Measurements from ENCODE around the gene UNC119B.

UNC119B gene

DNA sequence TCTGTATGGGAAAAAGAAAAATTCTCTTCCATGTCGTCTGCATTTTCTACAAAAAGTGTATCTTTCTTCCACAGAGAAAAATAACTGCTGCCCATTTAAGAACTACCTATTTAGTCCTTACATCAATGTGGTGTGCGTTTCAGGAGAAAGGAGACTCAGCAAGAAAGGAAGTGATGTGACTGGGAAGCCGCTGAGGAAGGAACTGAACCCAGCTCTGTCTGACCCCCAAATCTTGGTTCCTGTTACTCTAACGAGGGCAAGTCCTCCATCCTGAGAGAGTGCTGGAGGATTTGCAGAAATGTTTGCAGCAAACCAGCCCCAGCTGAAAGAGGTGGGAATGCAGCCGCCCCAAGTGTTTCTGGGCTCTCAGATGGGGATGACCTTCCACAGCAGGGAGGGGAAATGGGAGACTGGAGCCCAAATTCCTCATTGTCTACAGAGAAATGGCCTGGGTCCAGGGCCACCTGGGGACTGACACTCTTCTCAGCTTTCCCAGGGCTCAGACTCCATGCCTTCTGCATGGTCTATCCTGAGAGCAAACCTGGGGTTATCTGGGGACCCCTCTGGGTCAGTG lies 30.0 kb upstream of the UNC119B start:
- TF ChIP-seq, protein P1, sequence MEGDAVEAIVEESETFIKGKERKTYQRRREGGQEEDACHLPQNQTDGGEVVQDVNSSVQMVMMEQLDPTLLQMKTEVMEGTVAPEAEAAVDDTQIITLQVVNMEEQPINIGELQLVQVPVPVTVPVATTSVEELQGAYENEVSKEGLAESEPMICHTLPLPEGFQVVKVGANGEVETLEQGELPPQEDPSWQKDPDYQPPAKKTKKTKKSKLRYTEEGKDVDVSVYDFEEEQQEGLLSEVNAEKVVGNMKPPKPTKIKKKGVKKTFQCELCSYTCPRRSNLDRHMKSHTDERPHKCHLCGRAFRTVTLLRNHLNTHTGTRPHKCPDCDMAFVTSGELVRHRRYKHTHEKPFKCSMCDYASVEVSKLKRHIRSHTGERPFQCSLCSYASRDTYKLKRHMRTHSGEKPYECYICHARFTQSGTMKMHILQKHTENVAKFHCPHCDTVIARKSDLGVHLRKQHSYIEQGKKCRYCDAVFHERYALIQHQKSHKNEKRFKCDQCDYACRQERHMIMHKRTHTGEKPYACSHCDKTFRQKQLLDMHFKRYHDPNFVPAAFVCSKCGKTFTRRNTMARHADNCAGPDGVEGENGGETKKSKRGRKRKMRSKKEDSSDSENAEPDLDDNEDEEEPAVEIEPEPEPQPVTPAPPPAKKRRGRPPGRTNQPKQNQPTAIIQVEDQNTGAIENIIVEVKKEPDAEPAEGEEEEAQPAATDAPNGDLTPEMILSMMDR (IDR thresholded peaks at IDR 0.05; ENCODE audit: control insufficient read depth, insufficient read depth, low read depth, low read length, missing control alignments): no peak
- no peak for DNase-seq (ENCODE audit: low read depth)
- H3K4me3 ChIP-seq (ENCODE audit: control insufficient read depth, low read depth, low read length): no peak overlapping the region

DNA sequence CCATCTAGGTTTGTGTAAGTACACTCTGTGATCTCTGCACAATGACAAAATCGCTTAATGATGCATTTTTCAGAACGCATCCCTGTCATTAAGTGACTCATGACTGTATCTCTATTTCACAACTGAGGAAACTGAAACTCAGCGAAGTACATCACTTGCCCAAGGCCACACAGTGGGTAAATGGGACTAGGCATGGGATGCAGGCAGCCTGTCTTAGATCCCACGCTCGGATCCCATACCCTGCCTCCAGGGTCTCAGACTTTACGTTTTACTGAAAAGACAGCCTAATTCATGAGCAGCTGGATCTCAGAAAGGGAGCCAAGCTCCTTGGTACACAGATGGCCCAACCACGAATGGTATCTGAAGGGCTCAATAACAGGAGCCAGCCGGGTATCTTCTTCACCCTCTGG lies 25.7 kb upstream of the UNC119B start:
- DNase-seq (ENCODE audit: low read depth): peak; percentile 18
- no peak overlapping the region for H3K4me3 ChIP-seq (ENCODE audit: control insufficient read depth, low read depth, low read length)
- TF ChIP-seq, protein P1 (IDR thresholded peaks at IDR 0.05; ENCODE audit: control insufficient read depth, insufficient read depth, low read depth, low read length, missing control alignments): no peak

- no peak overlapping the region for H3K4me3 ChIP-seq (ENCODE audit: control insufficient read depth, low read depth, low read length)
- TF ChIP-seq, protein P1 (IDR thresholded peaks at IDR 0.05; ENCODE audit: control insufficient read depth, insufficient read depth, low read depth, low read length, missing control alignments): no peak
- no peak for DNase-seq (ENCODE audit: low read depth)
Observed at GRCh38 chr12:120685522-120685921, 24.7 kb upstream of the UNC119B start.

GRCh38 chr12:120686151-120686689 lies 24.0 kb upstream of the UNC119B start:
- TF ChIP-seq, protein P1 (IDR thresholded peaks at IDR 0.05; ENCODE audit: control insufficient read depth, insufficient read depth, low read depth, low read length, missing control alignments): no peak
- DNase-seq (ENCODE audit: low read depth): peak; percentile 81
- H3K4me3 ChIP-seq (ENCODE audit: control insufficient read depth, low read depth, low read length): peak overlapping the region; percentile 81

- DNase-seq (ENCODE audit: low read depth): peak; percentile 86
- peak within 1 kb of the TSS; percentile 81 for H3K4me3 ChIP-seq (ENCODE audit: control insufficient read depth, low read depth, low read length)
- TF ChIP-seq, protein P1 (IDR thresholded peaks at IDR 0.05; ENCODE audit: control insufficient read depth, insufficient read depth, low read depth, low read length, missing control alignments): peak; percentile 17
Observed at GRCh38 chr12:120686690-120687577, 23.3 kb upstream of the UNC119B start, which contains the start of gene MLEC. Gene MLEC, plus strand, starts transcription at chr12:120687149. Its CDS starts 148 bp downstream, at chr12:120687297.

- H3K4me3 ChIP-seq (ENCODE audit: control insufficient read depth, low read depth, low read length): peak overlapping the region; percentile 81
- TF ChIP-seq, protein P1 (IDR thresholded peaks at IDR 0.05; ENCODE audit: control insufficient read depth, insufficient read depth, low read depth, low read length, missing control alignments): no peak
- DNase-seq (ENCODE audit: low read depth): no peak
Observed at GRCh38 chr12:120687578-120688289, 22.5 kb upstream of the UNC119B start.

Measured in AG09309 (cell line).